NCI-H524 (cell line): ENCODE data around the gene ATG9A.
A peak's percentile ranks its signal among the peaks of the same experiment; 100 is the strongest.
"Not testable (repeated sequence)": the region's sequence is repeated elsewhere in the genome, so short reads cannot be mapped to it uniquely, and the experiment has no call there.

Experiments
- DNase-seq, 2 experiments: peaks; one replicate each; lab custom pipeline; 2025; lab: John Stamatoyannopoulos, UW

Gene ATG9A

GRCh38 chr2:219207134-219207883 lies 22.1 kb downstream of the ATG9A start:
- DNase-seq: no peak

GRCh38 chr2:219206328-219207133 lies 22.9 kb downstream of the ATG9A start, which contains the start of gene ZFAND2B:
TSS of gene ZFAND2B (plus strand) at chr2:219206782. CDS start at chr2:219206988, 206 bp downstream.
- peak; percentile 85 to 89 for DNase-seq

- DNase-seq: no peak
Measured at GRCh38 chr2:219205981-219206327, 23.5 kb downstream of the ATG9A start.

- DNase-seq: no peak
Measured at GRCh38 chr2:219205165-219205538, 24.3 kb downstream of the ATG9A start.

GRCh38 chr2:219204425-219205164 lies 24.8 kb downstream of the ATG9A start:
- no peak for DNase-seq

DNA sequence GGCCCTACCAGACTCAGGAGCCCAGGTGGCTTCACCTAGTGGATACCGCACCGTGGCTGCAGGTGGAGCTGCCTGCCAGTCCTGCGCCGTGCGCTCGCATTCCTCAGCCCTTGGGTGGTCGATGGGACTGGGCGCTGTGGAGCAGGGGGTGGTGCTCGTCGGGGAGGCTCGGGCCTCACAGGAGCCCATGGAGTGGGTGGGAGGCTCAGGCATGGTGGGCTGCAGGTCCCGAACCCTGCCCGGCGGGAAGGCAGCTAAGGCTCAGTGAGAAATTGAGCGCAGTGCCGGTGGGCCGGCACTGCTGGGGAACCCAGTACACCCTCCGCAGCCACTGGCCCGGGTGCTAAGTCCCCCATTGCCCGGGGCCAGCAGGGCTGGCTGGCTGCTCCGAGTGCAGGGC lies 28.1 kb downstream of the ATG9A start:
- DNase-seq: not testable (repeated sequence)

GRCh38 chr2:219200502-219201326 lies 28.7 kb downstream of the ATG9A start:
- not testable (repeated sequence) for DNase-seq

- no peak for DNase-seq
Measured at GRCh38 chr2:219199470-219200211, 29.8 kb downstream of the ATG9A start.

GRCh38 chr2:219198974-219199373 lies 30.5 kb downstream of the ATG9A start:
- DNase-seq: no peak

DNA sequence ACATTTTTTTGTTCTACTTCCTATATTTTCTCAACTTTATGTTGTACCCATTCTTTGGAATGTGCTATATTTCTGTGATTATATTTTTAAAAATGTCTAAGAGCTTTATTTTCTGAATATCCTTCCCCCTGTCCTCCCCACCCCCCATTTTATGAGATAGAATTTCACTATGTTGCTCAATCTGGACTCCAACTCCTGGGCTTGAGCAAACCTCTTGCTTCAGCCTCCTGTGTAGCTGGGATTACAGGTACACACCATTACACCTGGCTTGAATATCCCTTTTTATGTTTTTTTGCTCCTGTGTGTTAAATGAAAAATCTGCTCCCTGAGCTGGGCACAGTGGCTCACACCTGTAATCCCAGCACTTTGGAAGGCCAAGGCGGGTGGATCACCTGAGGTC lies 32.0 kb downstream of the ATG9A start:
- DNase-seq: no peak

DNA sequence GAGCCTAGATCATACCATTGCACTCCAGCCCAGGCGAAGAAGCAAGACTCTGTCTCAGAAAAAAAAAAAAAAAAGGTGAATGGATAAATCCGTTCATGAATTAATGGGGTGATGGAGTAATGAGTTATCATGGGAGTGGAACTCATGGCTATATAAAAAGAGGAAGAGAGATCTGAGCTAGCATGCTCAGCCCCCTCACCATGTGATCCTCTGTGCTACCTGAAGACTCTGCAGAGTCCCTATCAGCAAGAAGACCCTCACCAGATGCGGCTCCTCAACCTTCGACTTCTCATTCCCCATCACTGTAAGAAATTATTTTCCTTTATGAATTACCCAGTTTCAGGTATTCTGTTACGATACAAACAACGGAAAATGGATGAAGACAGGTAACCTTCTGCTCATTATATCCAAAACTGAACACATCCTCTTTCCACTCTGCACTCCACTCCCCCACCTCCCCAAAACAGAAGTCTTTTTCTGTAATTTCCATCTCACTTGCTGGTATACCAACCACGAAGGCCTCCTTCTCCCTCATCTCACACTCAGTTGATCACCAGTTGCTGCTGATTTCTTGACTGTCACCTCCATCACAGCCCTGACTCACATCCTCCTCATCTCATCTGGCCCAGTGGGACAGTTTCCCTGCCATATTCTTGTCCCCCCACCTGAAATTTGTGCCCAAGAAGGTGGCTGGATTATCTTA lies 42.5 kb downstream of the ATG9A start:
- DNase-seq: no peak

GRCh38 chr2:219184121-219184520 lies 45.3 kb downstream of the ATG9A start:
- DNase-seq: peak; percentile 93 to 96

GRCh38 chr2:219183151-219183772 lies 46.2 kb downstream of the ATG9A start:
- no peak for DNase-seq

DNA sequence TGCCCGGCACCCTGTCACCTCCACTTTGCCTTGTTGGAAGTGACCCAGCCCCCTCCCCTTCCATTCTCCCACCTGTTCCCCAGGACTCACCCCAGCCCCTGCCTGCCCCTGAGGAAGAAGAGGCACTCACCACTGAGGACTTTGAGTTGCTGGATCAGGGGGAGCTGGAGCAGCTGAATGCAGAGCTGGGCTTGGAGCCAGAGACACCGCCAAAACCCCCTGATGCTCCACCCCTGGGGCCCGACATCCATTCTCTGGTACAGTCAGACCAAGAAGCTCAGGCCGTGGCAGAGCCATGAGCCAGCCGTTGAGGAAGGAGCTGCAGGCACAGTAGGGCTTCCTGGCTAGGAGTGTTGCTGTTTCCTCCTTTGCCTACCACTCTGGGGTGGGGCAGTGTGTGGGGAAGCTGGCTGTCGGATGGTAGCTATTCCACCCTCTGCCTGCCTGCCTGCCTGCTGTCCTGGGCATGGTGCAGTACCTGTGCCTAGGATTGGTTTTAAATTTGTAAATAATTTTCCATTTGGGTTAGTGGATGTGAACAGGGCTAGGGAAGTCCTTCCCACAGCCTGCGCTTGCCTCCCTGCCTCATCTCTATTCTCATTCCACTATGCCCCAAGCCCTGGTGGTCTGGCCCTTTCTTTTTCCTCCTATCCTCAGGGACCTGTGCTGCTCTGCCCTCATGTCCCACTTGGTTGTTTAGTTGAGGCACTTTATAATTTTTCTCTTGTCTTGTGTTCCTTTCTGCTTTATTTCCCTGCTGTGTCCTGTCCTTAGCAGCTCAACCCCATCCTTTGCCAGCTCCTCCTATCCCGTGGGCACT lies 46.9 kb downstream of the ATG9A start:
- DNase-seq: no peak

- DNase-seq: no peak
Measured at GRCh38 chr2:219181531-219181930, 47.9 kb downstream of the ATG9A start.

DNA sequence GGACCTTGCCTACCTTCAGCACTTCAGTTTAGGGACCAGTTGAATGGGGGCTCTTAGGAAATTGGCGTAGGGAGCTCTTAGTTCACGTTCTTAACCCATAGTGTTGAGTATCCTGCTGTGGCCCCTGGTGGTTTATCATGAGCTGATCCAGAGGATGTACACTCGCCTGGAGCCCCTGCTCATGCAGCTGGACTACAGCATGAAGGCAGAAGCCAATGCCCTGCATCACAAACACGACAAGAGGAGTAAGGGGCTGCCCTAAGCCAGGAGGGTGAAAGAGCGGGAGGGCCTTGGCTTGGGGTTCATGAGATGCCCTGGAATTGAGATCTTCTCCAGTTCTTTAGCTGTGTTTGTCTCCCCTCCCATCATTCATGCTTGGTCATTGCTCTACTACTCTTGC lies 48.5 kb downstream of the ATG9A start:
- no peak for DNase-seq

GRCh38 chr2:219179601-219180465 lies 49.6 kb downstream of the ATG9A start:
- DNase-seq: no peak
